Chondrocyte (in vitro differentiated cells): ENCODE measurements around the gene TGIF1. TPM values are rescaled to one million over a fixed set of nuclear protein-coding genes. Genes with fewer than 3 reads are reported as not detected.
"Not testable (repeated sequence)": the region's sequence is repeated elsewhere in the genome, so short reads cannot be mapped to it uniquely, and the experiment has no call there.

Experiments
- DNase-seq: peaks from one replicate; pipeline ENCODE4 v3.0.0; 2021; ENCODE audit warnings: mixed read lengths, low spot score
- H3K27ac Mint-ChIP-seq: one replicate; pipeline ENCODE4 v1.8.0; 2021; ENCODE audit warnings: mild to moderate bottlenecking, moderate library complexity, mixed read lengths; ENCODE audit not compliant: unreplicated experiment
- H3K27me3 Mint-ChIP-seq: 2 replicates; pipeline ENCODE4 v1.8.0; 2021; ENCODE audit warnings: low read depth, mixed read lengths
- H3K36me3 Mint-ChIP-seq: 2 replicates; pipeline ENCODE4 v1.8.0; 2021; ENCODE audit warnings: low read depth, mixed read lengths
- H3K4me1 Mint-ChIP-seq: 2 replicates; pipeline ENCODE4 v1.8.0; 2021; ENCODE audit warnings: low read depth, mild to moderate bottlenecking, mixed read lengths
- H3K4me3 Mint-ChIP-seq: one replicate; pipeline ENCODE4 v1.8.0; 2021; ENCODE audit warnings: mild to moderate bottlenecking, moderate library complexity, mixed read lengths; ENCODE audit not compliant: unreplicated experiment
- H3K9me3 Mint-ChIP-seq: 2 replicates; pipeline ENCODE4 v1.8.0; 2021; ENCODE audit warnings: low read depth, mixed read lengths
- CTCF ChIP-seq: fragments of 200-600 bp; sonication (generic); IDR thresholded peaks from 2 replicates; pipeline ENCODE4 v1.5.0; 2021; ENCODE audit warnings: antibody characterized with exemption, mild to moderate bottlenecking, moderate library complexity
- total RNA-seq: library from RNA; stranded (reverse); gene quantifications from 3 replicates; pipeline ENCODE4 v1.2.1, GENCODE V29; 2021

The TGIF1 gene
- total RNA-seq, 1 donor from 2014 or later = 67.0 TPM

DNA sequence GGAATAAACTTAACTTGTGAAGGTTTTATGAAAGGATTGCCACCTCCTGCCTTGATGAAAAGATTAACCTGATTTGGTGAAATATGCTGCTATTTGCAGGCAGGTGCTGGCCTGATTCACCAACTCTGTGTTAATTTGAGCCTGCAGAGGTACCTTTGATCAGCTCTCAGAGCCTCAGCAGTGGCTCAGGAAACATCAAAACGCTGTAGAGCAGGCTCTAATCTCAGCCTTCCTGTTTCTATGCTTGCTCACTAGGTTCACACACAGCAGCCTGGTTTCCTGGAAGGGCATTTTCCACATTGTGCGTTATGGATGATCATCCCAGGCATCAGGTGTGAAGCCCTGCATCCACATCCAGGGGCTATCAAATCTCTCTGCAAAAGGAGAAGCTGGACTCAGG lies 16.9 kb downstream of the TGIF1 start:
- no peak overlapping the region for H3K27ac Mint-ChIP-seq
- H3K4me3 Mint-ChIP-seq = no peak overlapping the region
- no peak for TF ChIP-seq CTCF
- peaks cover 10% of the 10 kb centered on the region for H3K36me3 Mint-ChIP-seq
- no peaks in the 10 kb centered on the region for H3K9me3 Mint-ChIP-seq
- no peaks in the 10 kb centered on the region for H3K27me3 Mint-ChIP-seq
- DNase-seq = no peak
- peaks cover 26% of the 10 kb centered on the region for H3K4me1 Mint-ChIP-seq

DNA sequence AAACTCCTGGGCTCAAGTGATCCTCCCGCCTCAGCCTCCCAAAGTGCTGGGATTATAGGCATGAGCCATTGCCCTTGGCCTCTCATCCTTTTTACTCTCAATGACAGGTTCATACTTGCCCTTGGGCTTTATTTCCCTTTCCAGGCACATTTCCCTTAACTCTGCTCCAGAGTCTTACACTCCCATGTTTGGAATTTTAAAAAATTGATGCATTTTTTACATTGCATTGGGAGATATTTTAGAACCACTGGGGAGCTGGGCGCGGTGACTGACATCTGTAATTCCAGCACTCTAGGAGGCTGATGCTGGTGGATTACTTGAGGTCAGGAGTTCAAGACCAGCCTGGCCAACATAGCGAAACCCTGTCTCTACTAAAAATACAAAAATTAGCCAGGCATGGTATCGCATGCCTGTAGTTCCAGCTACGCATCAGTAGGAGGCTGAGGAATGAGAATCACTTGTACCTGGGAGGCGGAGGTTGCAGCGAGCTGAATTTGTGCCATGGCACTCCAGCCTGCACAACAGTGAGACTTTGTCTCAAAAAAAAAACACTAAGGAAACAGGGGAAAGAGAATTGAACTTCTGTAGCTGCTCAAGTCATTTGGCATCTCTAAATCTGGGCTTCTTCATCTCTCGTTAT lies 18.2 kb downstream of the TGIF1 start:
- Mint-ChIP-seq H3K9me3 (no peaks in the 10 kb centered on the region), H3K36me3 (peaks cover 2% of the 10 kb centered on the region), H3K4me1 (peaks cover 16% of the 10 kb centered on the region), H3K4me3 (no peak overlapping the region), H3K27ac (no peak overlapping the region), H3K27me3 (no peaks in the 10 kb centered on the region)
- peak; percentile 45 for TF ChIP-seq CTCF
- no peak for DNase-seq

DNA sequence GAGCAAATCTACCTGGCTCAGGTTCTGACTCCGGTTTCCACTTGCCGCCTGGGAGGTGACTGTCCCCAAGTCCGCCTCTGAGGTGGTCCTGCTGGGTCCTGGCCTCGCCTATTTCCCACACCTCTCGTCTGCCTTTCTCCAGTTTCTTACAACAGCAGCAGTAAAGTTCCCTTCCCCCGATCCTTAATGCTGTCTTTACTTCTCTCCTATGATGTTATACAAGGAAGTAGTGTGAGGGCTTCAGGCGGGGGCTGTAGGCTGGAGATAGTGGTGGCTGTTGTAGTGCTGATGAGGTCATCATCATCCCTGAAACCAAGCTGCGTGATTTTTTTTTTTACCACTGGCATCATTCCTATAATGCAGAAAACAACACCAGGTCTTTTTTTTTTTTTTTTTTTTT lies 18.9 kb downstream of the TGIF1 start:
- DNase-seq = no peak
- TF ChIP-seq CTCF = no peak
- Mint-ChIP-seq H3K27me3 (no peaks in the 10 kb centered on the region), H3K27ac (no peak overlapping the region), H3K9me3 (no peaks in the 10 kb centered on the region), H3K4me3 (no peak overlapping the region), H3K4me1 (peaks cover 14% of the 10 kb centered on the region), H3K36me3 (peaks cover 1% of the 10 kb centered on the region)

DNA sequence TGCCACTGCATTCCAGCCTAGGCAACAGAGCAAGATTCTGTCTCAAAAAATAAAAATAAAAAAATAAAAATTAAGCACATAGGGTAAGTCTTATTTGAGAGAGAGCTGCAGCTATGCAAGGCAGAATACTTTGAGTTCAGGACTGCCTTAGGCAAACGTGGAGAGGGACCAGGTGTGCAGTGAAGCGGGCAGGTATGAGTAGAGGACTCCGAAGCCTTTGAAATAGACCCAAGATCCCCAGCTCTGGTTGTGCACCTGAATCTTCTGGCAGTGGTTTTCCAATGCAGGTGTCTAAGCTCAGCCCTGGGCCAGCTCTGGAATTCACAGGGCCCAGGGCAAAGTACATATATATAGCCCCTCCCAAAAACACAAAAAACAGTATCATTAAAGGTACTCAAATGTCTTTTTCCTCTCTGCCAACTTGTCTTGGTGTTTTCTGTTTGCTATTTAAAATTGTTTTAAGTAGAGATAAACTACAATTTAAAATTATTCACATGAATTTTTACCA lies 21.2 kb downstream of the TGIF1 start:
- peaks cover 9% of the 10 kb centered on the region for H3K4me1 Mint-ChIP-seq
- DNase-seq = no peak
- TF ChIP-seq CTCF = no peak
- no peaks in the 10 kb centered on the region for H3K27me3 Mint-ChIP-seq
- H3K27ac Mint-ChIP-seq = no peak overlapping the region
- peaks cover 9% of the 10 kb centered on the region for H3K9me3 Mint-ChIP-seq
- no peak overlapping the region for H3K4me3 Mint-ChIP-seq
- H3K36me3 Mint-ChIP-seq = peaks cover 5% of the 10 kb centered on the region

DNA sequence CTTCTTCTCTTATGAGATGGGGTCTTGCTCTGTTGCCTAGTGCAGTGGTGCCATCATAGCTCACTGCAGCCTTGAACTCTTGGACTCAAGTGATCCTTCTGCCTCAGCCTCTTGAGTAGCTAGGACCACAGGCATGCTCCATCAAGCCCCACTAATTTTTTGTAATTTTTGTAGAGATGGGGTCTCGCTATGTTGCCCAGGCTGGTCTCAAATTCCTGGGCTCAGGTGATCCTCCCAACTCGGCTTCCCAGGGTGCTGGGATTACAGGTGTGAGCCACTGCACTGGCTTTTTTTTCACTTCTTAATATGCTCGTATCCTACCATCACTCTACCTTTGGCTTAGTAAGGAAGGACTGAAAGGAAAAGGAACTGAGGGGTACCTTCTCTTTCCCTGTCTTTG lies 22.1 kb downstream of the TGIF1 start:
- H3K27me3 Mint-ChIP-seq, H3K4me3 Mint-ChIP-seq, H3K36me3 Mint-ChIP-seq, DNase-seq, H3K27ac Mint-ChIP-seq, H3K4me1 Mint-ChIP-seq, H3K9me3 Mint-ChIP-seq: not testable (repeated sequence)
